Fibroblast of the aortic adventitia (primary cell): ENCODE results near the gene PLEKHA1. TPM values are rescaled to one million over a fixed set of nuclear protein-coding genes. Genes with fewer than 3 reads are reported as not detected.

Source experiments
- DNase-seq: peaks from one replicate; pipeline ENCODE4 v3.0.0-alpha.2; 2010; ENCODE audit warnings: low read depth
- H3K4me3 ChIP-seq: 2 replicates; pipeline ENCODE4 v1.5.1; 2011; ENCODE audit warnings: low read depth, mild to moderate bottlenecking, control low read depth, low read length, moderate library complexity
- total RNA-seq: library from RNA; depleted of rRNA; stranded (reverse); fragments of >200 nt; gene quantifications from 2 replicates; pipeline ENCODE4 v1.2.3, GENCODE V29; 2012; ENCODE audit warnings: low replicate concordance
- TF ChIP-seq, protein P1 (sequence below): IDR thresholded peaks from 2 replicates; pipeline ENCODE4 v1.5.1; 2011; ENCODE audit warnings: mild to moderate bottlenecking, low read length, control low read depth, inconsistent platforms; ENCODE audit not compliant: insufficient read depth

PLEKHA1 gene
- total RNA-seq, 1 donor, result 29.8 TPM

DNA sequence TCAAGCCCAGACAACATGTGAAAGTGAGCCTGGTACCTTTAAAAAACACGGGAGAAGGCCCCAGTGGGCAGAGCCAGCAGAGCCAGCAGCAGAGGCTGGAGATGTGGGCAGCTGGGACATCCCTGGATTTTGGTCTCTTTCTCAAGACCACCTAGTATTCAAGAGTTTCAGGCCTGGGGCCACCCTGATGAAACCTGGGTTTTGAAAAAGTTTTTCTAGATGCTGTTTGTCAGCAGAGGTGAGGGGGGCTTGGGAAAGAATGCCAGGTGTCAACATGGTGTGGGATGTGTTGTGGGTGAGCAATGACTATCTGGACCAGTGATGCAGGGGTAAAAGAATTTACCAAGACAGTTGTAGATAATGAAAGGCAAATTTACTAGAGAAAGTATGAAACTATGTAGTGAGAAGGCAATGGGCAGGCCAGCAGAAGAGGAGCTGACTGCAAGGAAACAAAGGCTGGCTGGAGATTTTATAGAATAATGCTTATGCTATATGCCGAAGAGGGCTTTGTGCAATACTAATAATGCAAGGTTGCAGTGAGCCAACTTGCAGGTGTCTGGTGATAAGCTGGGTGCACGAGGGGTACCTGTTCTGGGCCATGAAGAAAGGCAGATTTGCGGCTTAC lies 28.1 kb upstream of the PLEKHA1 start:
- H3K4me3 ChIP-seq, result no peak overlapping the region
- TF ChIP-seq, protein P1, sequence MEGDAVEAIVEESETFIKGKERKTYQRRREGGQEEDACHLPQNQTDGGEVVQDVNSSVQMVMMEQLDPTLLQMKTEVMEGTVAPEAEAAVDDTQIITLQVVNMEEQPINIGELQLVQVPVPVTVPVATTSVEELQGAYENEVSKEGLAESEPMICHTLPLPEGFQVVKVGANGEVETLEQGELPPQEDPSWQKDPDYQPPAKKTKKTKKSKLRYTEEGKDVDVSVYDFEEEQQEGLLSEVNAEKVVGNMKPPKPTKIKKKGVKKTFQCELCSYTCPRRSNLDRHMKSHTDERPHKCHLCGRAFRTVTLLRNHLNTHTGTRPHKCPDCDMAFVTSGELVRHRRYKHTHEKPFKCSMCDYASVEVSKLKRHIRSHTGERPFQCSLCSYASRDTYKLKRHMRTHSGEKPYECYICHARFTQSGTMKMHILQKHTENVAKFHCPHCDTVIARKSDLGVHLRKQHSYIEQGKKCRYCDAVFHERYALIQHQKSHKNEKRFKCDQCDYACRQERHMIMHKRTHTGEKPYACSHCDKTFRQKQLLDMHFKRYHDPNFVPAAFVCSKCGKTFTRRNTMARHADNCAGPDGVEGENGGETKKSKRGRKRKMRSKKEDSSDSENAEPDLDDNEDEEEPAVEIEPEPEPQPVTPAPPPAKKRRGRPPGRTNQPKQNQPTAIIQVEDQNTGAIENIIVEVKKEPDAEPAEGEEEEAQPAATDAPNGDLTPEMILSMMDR, result no peak
- no peak for DNase-seq

DNA sequence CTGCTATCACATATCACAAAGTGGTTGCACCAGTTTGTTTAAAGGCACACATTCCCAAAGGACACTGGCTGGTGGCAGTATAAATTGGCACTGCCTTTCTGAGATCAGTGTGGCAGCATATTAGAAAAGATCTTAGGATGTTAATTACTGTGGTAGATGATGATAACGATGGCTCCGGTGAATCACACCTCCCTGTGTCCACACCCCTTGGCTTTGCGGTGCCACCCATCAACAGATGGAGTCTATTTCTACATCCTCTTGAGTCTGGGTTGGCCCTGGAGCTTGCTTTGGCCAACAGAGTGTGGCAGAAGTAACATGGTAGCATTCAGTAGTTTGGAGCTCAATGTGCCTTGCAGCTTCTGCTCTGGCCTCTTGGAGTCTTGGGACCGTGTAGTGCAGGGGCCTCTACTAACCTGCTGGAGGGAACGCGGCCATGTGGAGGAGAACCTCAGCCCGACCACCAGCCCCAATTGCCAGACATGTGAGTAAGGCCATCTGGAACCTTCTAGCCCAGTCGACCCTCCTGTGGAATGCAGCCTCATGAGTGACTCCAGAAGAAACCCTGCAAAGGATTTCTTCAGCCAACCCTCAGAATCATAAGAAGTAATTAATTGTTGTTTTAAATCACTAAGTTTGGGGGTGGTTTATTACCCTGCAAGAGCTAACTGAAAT lies 27.2 kb upstream of the PLEKHA1 start:
- TF ChIP-seq, protein P1, result no peak
- no peak for DNase-seq
- H3K4me3 ChIP-seq, result no peak overlapping the region

DNA sequence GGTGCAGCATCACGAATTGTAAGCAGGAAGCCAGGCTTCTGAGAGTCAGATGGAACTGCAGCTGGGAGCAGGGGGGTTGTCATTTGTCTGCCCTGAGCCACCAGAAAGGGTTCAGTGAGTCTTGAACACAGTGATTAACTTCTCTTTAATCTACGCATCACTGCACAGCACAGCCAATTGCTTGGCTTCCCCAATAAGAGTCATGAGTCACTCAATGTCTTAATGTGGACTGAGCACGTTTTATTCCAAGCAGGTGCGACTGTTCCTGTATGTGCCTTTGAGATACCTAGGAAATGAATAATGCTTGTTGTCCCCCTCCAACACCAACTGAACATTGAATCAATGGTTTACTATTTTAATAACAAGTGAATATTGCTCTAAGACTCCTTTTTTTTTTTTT lies 26.0 kb upstream of the PLEKHA1 start:
- H3K4me3 ChIP-seq, result no peak overlapping the region
- DNase-seq, result no peak
- TF ChIP-seq, protein P1, result no peak

- TF ChIP-seq, protein P1, result no peak
Observed at GRCh38 chr10:122348935-122349361, 25.6 kb upstream of the PLEKHA1 start.

DNA sequence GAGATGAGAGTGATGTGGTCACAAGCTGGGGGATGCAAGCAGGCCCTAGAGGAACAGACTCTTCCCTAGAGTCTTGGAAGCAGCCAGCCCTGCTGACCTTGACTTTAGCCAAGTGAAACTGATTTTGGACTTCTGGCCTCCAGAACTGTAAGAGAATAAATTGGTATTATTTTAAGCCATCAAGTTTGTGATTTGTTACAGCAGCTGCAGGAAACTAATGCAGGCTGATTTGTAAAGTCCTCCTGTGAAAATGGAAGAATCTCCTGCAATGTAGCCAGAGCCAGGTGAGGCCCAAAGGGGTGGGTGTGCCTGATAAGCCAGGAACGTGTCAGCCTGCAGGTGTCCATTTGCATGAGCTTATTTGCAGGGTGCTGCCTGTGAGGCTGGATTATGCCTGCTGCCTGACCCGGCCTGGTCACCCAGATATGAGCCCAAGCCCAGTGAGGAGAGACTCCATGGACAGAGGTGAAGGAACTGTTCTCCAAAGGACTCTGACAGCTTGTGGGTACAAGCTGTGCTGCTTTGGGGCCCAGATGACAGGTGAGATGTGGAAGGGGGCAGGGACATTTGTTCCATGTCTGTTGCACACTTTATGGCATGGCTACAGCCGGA lies 24.6 kb upstream of the PLEKHA1 start:
- no peak for DNase-seq
- TF ChIP-seq, protein P1, result no peak
- H3K4me3 ChIP-seq, result no peak overlapping the region

More at GRCh38 chr10:122348935-122349361, 25.6 kb upstream of the PLEKHA1 start:
- no peak overlapping the region for H3K4me3 ChIP-seq
- no peak for DNase-seq

DNA sequence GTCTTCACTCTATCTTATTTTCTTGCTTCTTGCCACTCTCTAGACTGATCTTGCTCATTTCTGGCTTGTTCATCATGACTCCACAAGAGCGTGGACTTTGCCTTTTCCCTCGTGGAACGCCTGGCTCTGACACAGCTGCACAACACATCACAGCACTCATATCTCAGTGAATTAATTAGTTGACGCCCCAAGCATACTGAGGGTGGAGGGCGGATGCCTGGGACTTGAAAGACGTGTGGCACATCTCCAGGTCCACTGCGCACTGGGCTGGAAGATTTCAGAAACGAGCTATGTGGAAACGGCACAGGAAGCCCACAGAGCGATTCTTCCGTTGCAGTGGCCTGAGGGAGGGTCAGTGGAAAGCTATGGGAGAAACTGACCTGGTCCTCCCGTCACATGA lies 23.6 kb upstream of the PLEKHA1 start:
- TF ChIP-seq, protein P1, result no peak
- DNase-seq, result no peak
- no peak overlapping the region for H3K4me3 ChIP-seq
